Right atrium auricular region (tissue), 2 donors: ENCODE results near the gene KCNIP4. TPM values are rescaled to one million over a fixed set of nuclear protein-coding genes. Genes with fewer than 3 reads are reported as not detected.

ENCODE experiments used
- DNase-seq: peaks from one replicate; pipeline ENCODE4 v3.0.0-alpha.2; 2019; ENCODE audit warnings: low spot score
- H3K27ac ChIP-seq, 2 donors: fragments of 200-600 bp; sonication (generic); 1 replicate in 1 of 2; 2 replicates in 1 of 2; pipeline ENCODE4 v1.5.1; 2016 to 2019
- H3K27me3 ChIP-seq, 2 donors: fragments of 200-600 bp; sonication (generic); one replicate each; pipeline versions ENCODE4 v1.5.1 to v1.6.0; 2017 to 2019
- H3K36me3 ChIP-seq: fragments of 200-600 bp; sonication (generic); one replicate; pipeline ENCODE4 v1.5.1; 2016
- H3K4me1 ChIP-seq, 2 donors: fragments of 200-600 bp; sonication (generic); one replicate each; pipeline versions ENCODE4 v1.5.1 to v1.6.0; 2017 to 2019
- H3K4me3 ChIP-seq, 2 donors: fragments of 200-600 bp; sonication (generic); 1 replicate in 1 of 2; 2 replicates in 1 of 2; pipeline ENCODE4 v1.5.1; 2017 to 2019; ENCODE audit warnings: mild to moderate bottlenecking in 1 of 2, moderate library complexity in 1 of 2
- H3K9me3 ChIP-seq, 2 donors: fragments of 200-600 bp; sonication (generic); one replicate each; pipeline ENCODE4 v1.5.1; 2019
- CTCF ChIP-seq, 2 donors: fragments of 200-600 bp; sonication (generic); IDR thresholded peaks; one replicate each; pipeline ENCODE4 v1.5.1; 2019; ENCODE audit warnings: antibody characterized with exemption in 2 of 2
- total RNA-seq, 2 donors: library from RNA; depleted of rRNA; stranded (reverse); fragments of >200 nt; gene quantifications; one replicate each; pipeline ENCODE4 v1.1.0, GENCODE V29; 2016

Gene KCNIP4
- total RNA-seq, 2 donors from 2014 or later = not detected

- no peak overlapping the region for H3K27ac ChIP-seq
- DNase-seq = no peak
- H3K9me3 ChIP-seq = no peaks in the 10 kb centered on the region
- no peaks in the 10 kb centered on the region for H3K4me1 ChIP-seq
- H3K4me3 ChIP-seq = no peak overlapping the region
- TF ChIP-seq CTCF (IDR thresholded peaks at IDR 0.05) = no peak
- no peaks in the 10 kb centered on the region for H3K27me3 ChIP-seq
- no peaks in the 10 kb centered on the region for H3K36me3 ChIP-seq
Measured at GRCh38 chr4:21139327-21139726, 809.2 kb downstream of the KCNIP4 start.

GRCh38 chr4:21136051-21136630 is 812.4 kb downstream of the KCNIP4 start:
- Histone ChIP-seq H3K27ac (no peak overlapping the region), H3K4me3 (no peak overlapping the region), H3K9me3 (no peaks in the 10 kb centered on the region), H3K4me1 (no peaks in the 10 kb centered on the region), H3K36me3 (no peaks in the 10 kb centered on the region), H3K27me3 (no peaks in the 10 kb centered on the region)
- TF ChIP-seq CTCF (IDR thresholded peaks at IDR 0.05) = no peak
- no peak for DNase-seq

- H3K9me3 ChIP-seq = no peaks in the 10 kb centered on the region
- no peak overlapping the region for H3K4me3 ChIP-seq
- no peaks in the 10 kb centered on the region for H3K27me3 ChIP-seq
- no peak for DNase-seq
- peak in 1 of 2 donors; percentile 17 for TF ChIP-seq CTCF (IDR thresholded peaks at IDR 0.05)
- no peaks in the 10 kb centered on the region for H3K36me3 ChIP-seq
- H3K27ac ChIP-seq = no peak overlapping the region
- H3K4me1 ChIP-seq = no peaks in the 10 kb centered on the region
Measured at GRCh38 chr4:21134994-21135393, 813.6 kb downstream of the KCNIP4 start.

GRCh38 chr4:21130606-21131005 is 818.0 kb downstream of the KCNIP4 start:
- no peak for TF ChIP-seq CTCF (IDR thresholded peaks at IDR 0.05)
- Histone ChIP-seq H3K4me1 (no peaks in the 10 kb centered on the region), H3K27ac (no peak overlapping the region), H3K36me3 (no peaks in the 10 kb centered on the region), H3K27me3 (no peaks in the 10 kb centered on the region), H3K4me3 (no peak overlapping the region), H3K9me3 (no peaks in the 10 kb centered on the region)
- no peak for DNase-seq

- no peak for DNase-seq
- Histone ChIP-seq H3K27me3 (no peaks in the 10 kb centered on the region), H3K27ac (no peak overlapping the region), H3K9me3 (no peaks in the 10 kb centered on the region), H3K4me3 (no peak overlapping the region), H3K36me3 (no peaks in the 10 kb centered on the region), H3K4me1 (no peaks in the 10 kb centered on the region)
- TF ChIP-seq CTCF (IDR thresholded peaks at IDR 0.05) = no peak
Measured at GRCh38 chr4:21126014-21126512, 822.5 kb downstream of the KCNIP4 start.

GRCh38 chr4:21118301-21118700 is 830.3 kb downstream of the KCNIP4 start:
- no peak for TF ChIP-seq CTCF (IDR thresholded peaks at IDR 0.05)
- Histone ChIP-seq H3K4me3 (no peak overlapping the region), H3K36me3 (no peaks in the 10 kb centered on the region), H3K27ac (no peak overlapping the region), H3K27me3 (no peaks in the 10 kb centered on the region), H3K4me1 (no peaks in the 10 kb centered on the region), H3K9me3 (no peaks in the 10 kb centered on the region)
- no peak for DNase-seq
